ENCODE measurements around the gene LRMDA. TPM values are rescaled to one million over a fixed set of nuclear protein-coding genes. Genes with fewer than 3 reads are reported as not detected.

The LRMDA gene
- total and polyA plus RNA-seq, 2 of the 8 experiments (the other 6 are each of a cell fraction or from before 2014, with no cell fraction given): 0.86 to 2.8 TPM

DNA sequence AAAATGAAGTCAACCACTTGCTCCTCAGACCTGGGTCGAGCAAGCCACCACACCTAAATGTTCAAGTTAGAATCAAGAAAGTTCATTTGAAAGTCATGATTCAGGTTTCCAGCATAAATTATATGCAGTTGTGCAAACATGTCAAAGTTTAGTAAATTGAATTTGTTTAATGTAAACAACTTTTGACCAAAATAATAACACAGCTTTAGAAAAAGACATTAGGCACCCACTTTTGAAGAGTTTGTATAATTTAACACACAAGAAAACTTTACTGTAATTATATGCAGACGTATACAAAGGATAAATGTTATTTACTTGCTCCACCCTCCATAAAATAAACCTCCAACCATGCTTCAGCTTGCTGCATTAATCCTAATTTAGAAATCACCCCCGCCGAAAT, 680.0 kb downstream of the LRMDA start:
- no peaks in the 10 kb centered on the region for H3K79me2 ChIP-seq (ENCODE audit: control insufficient read depth in 1 of 2, insufficient read depth in 2 of 2, low read length in 2 of 2)
- no peak overlapping the region for H3K4me3 ChIP-seq (ENCODE audit: extremely low read depth in 1 of 4, insufficient read depth in 2 of 4, low read depth in 3 of 4, low read length in 4 of 4)
- POLR2A ChIA-PET (ENCODE audit: partially characterized antibody): interaction anchor here (1.2 kb wide), 1 partner anchor 8 kb away, joined by 3 read pairs; no protein-coding TSS in a partner anchor
- H2BK120ac ChIP-seq (replicated peaks; ENCODE audit: low read depth, low read length): no peak overlapping the region
- H2BK15ac ChIP-seq (ENCODE audit: low read length): no peak overlapping the region
- no peak for DNase-seq (ENCODE audit: low read depth in 1 of 2, low spot score in 2 of 2)
- H3K9me3 ChIP-seq (ENCODE audit: insufficient read depth in 2 of 2, low read depth in 1 of 2, low read length in 1 of 2): no peaks in the 10 kb centered on the region
- peaks cover 0 to 8% (median 2%) of the 10 kb centered on the region in 4 experiments; a peak in 4 of 7 replicates for H3K4me1 ChIP-seq (replicated peaks in 1 of 4; ENCODE audit: control insufficient read depth in 3 of 4, insufficient read depth in 4 of 4, low read length in 3 of 4)
- no peak overlapping the region for H2BK12ac ChIP-seq (ENCODE audit: low read depth, low read length)
- H3K27me3 ChIP-seq (replicated peaks in 1 of 4; ENCODE audit: control insufficient read depth in 3 of 4, extremely low read depth in 1 of 4, insufficient read depth in 3 of 4, low read length in 3 of 4): peaks cover 0 to 5% (median 0%) of the 10 kb centered on the region in 4 experiments; a peak in 3 of 7 replicates
- H3K9ac ChIP-seq (replicated peaks in 1 of 4; ENCODE audit: extremely low read depth in 1 of 4, low read depth in 3 of 4, low read length in 3 of 4): no peak overlapping the region
- no peaks in the 10 kb centered on the region for H4K20me1 ChIP-seq (replicated peaks in 1 of 2; ENCODE audit: control insufficient read depth in 1 of 2, insufficient read depth in 2 of 2, low read length in 2 of 2)
- no peak overlapping the region for H3K23ac ChIP-seq (ENCODE audit: insufficient read length)
- no peak overlapping the region for H4K91ac ChIP-seq (replicated peaks; ENCODE audit: insufficient read length, low read length)
- no peak overlapping the region for H4K5ac ChIP-seq (ENCODE audit: insufficient read length, low read depth, low read length)
- H2AFZ ChIP-seq (ENCODE audit: low read length): no peak overlapping the region
- no peaks in the 10 kb centered on the region for H3K79me1 ChIP-seq (ENCODE audit: low read depth, low read length)
- no peak for TF ChIP-seq JUN (IDR thresholded peaks at IDR 0.05; ENCODE audit: low read depth, low read length)
- TF ChIP-seq PHF8 (conservative IDR thresholded peaks at IDR 0.05; ENCODE audit: low read depth, low read length): no peak
- no peak for TF ChIP-seq SP4 (IDR thresholded peaks at IDR 0.05; ENCODE audit: low read length)
- no peak for TF ChIP-seq CTBP2 (IDR thresholded peaks at IDR 0.05; ENCODE audit: borderline replicate concordance, insufficient read depth, insufficient read length, low read length)
- TF ChIP-seq, protein P1, sequence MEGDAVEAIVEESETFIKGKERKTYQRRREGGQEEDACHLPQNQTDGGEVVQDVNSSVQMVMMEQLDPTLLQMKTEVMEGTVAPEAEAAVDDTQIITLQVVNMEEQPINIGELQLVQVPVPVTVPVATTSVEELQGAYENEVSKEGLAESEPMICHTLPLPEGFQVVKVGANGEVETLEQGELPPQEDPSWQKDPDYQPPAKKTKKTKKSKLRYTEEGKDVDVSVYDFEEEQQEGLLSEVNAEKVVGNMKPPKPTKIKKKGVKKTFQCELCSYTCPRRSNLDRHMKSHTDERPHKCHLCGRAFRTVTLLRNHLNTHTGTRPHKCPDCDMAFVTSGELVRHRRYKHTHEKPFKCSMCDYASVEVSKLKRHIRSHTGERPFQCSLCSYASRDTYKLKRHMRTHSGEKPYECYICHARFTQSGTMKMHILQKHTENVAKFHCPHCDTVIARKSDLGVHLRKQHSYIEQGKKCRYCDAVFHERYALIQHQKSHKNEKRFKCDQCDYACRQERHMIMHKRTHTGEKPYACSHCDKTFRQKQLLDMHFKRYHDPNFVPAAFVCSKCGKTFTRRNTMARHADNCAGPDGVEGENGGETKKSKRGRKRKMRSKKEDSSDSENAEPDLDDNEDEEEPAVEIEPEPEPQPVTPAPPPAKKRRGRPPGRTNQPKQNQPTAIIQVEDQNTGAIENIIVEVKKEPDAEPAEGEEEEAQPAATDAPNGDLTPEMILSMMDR (IDR thresholded peaks at IDR 0.05; ENCODE audit: control extremely low read depth in 1 of 3, insufficient read depth in 1 of 3, low read depth in 1 of 3, low read length in 3 of 3): no peak
- no peak for TF ChIP-seq KDM5A (IDR thresholded peaks at IDR 0.05; ENCODE audit: low read length)
- no peak for TF ChIP-seq GABPA (IDR thresholded peaks at IDR 0.05; ENCODE audit: borderline replicate concordance, insufficient read depth, low read length)
- no peak for TF ChIP-seq SIRT6 (IDR thresholded peaks at IDR 0.05; ENCODE audit: low read length)
- no peak for TF ChIP-seq CREB1 (IDR thresholded peaks at IDR 0.05)
- TF ChIP-seq POLR2A (IDR thresholded peaks at IDR 0.05; ENCODE audit: control extremely low read depth in 1 of 2, low read depth in 2 of 2, low read length in 2 of 2): no peak
- no peak for TF ChIP-seq TCF12 (IDR thresholded peaks at IDR 0.05; ENCODE audit: low read depth, low read length)
- CTCF ChIA-PET (ENCODE audit: partially characterized antibody): interaction anchor here (0.8 to 1.1 kb wide), 2 partner anchors 11 to 192 kb away, joined by 3 to 4 read pairs; no protein-coding TSS in a partner anchor
- no peak overlapping the region for H4K8ac ChIP-seq (ENCODE audit: extremely low read depth, insufficient read depth, low read length)
- H2BK5ac ChIP-seq (ENCODE audit: low read depth, low read length): no peak overlapping the region
- H3K4me2 ChIP-seq (ENCODE audit: insufficient read depth in 1 of 2, low read depth in 2 of 2, low read length in 2 of 2): no peak overlapping the region
- no peaks in the 10 kb centered on the region; the same call in 1 of the 2 replicates for H3K23me2 ChIP-seq (ENCODE audit: low read depth, low read length)
- H3K14ac ChIP-seq (ENCODE audit: insufficient read length): no peak overlapping the region
- H3K18ac ChIP-seq (ENCODE audit: extremely low read depth, low read length): no peak overlapping the region
- H3K27ac ChIP-seq (ENCODE audit: low read depth, low read length): no peak overlapping the region
- no peak overlapping the region for H3K56ac ChIP-seq (replicated peaks; ENCODE audit: insufficient read length, low read depth, low read length)
- H2BK20ac ChIP-seq (ENCODE audit: low read length): no peak overlapping the region
- no peak for FAIRE-seq
- WGBS, 2 experiments (ENCODE audit: extremely low coverage in 1 of 2, insufficient coverage in 1 of 2, insufficient read length in 1 of 2, insufficient replicate concordance in 2 of 2, low coverage in 1 of 2, low lambda C conversion rate in 2 of 2, missing lambda C conversion rate in 1 of 2): 75% methylated on average over 4 of the region's 4 CpGs; no CpG with 5 or more reads in 1 of the 2 experiments
- H3K4ac ChIP-seq (replicated peaks; ENCODE audit: insufficient read length, low read depth, low read length): no peak overlapping the region
- no peak overlapping the region for H2AK5ac ChIP-seq (ENCODE audit: low read depth, low read length)
- no peaks in the 10 kb centered on the region for H3K36me3 ChIP-seq (ENCODE audit: control insufficient read depth in 2 of 4, insufficient read depth in 4 of 4, low read length in 3 of 4)
